GM12873 (cell line): ENCODE data around the gene TK1.

Experiments used
- TF ChIP-seq, protein P1 (sequence below): IDR thresholded peaks from 2 replicates; pipeline ENCODE4 v1.5.1; 2012; ENCODE audit warnings: low read depth, mild to moderate bottlenecking, moderate library complexity, low read length, control low read depth; ENCODE audit not compliant: insufficient read depth; ENCODE audit errors: missing control alignments

Gene TK1

DNA sequence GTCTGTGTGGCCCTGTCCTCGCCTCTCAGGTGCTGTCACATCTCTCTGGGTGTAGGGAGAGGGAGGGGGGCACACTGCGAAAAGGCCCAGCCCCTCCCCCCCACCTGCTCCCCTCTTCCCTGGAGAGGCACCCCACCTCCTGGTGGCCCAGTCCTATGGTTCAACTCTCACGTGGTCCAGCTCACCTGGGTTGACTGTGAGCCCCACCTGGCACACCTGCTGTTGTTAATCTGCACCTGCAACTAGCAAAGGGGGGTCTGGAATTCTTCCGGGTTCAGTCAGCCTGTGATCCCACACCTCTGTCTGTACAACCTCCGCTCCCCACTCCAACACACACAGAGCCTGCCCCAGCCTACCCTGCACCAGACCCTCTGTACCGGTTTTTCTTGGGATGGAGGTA, 20.4 kb downstream of the TK1 start:
- TF ChIP-seq, protein P1, sequence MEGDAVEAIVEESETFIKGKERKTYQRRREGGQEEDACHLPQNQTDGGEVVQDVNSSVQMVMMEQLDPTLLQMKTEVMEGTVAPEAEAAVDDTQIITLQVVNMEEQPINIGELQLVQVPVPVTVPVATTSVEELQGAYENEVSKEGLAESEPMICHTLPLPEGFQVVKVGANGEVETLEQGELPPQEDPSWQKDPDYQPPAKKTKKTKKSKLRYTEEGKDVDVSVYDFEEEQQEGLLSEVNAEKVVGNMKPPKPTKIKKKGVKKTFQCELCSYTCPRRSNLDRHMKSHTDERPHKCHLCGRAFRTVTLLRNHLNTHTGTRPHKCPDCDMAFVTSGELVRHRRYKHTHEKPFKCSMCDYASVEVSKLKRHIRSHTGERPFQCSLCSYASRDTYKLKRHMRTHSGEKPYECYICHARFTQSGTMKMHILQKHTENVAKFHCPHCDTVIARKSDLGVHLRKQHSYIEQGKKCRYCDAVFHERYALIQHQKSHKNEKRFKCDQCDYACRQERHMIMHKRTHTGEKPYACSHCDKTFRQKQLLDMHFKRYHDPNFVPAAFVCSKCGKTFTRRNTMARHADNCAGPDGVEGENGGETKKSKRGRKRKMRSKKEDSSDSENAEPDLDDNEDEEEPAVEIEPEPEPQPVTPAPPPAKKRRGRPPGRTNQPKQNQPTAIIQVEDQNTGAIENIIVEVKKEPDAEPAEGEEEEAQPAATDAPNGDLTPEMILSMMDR: no peak

DNA sequence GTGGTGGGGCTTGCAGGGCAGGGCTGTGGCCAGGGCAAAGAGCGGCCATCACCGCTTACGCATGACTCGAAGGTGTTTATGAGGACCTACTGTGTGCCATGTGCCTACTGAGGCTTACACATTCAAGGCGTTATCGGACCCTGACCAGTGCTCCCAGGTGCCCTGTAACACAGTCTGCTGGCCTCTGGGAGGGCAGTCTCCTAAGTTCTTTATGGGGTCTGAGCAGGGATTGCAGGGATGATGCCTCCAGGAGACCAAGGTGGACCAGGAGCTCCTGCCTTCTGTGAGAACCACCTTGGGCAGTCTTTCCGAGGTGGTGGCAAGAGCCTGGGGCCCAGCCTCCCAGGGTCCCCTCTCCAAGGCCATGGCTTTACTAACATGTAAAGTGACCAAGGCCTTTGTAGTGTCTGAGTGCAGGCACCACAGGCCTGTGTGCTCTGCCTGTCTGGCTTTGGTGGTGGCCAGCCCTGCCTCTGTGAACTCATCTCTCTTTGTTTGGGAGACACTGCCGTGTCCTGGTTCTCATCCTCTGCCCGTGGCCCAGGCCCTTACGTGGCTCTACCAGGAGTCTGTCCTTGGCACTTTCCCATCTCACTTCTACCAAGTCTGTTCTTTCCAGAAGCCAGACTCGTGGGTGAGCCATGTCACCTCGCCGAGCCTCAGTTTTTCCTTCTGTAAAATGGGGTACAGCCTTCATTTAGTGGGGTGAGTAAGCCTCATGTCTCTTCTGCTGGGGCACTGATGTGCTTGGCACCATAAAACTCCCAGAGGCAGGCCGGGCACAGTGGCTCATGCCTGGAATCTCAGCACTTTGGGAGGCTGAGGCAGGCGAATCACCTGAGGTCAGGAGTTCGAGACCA, 21.9 kb downstream of the TK1 start:
- TF ChIP-seq, protein P1: no peak

DNA sequence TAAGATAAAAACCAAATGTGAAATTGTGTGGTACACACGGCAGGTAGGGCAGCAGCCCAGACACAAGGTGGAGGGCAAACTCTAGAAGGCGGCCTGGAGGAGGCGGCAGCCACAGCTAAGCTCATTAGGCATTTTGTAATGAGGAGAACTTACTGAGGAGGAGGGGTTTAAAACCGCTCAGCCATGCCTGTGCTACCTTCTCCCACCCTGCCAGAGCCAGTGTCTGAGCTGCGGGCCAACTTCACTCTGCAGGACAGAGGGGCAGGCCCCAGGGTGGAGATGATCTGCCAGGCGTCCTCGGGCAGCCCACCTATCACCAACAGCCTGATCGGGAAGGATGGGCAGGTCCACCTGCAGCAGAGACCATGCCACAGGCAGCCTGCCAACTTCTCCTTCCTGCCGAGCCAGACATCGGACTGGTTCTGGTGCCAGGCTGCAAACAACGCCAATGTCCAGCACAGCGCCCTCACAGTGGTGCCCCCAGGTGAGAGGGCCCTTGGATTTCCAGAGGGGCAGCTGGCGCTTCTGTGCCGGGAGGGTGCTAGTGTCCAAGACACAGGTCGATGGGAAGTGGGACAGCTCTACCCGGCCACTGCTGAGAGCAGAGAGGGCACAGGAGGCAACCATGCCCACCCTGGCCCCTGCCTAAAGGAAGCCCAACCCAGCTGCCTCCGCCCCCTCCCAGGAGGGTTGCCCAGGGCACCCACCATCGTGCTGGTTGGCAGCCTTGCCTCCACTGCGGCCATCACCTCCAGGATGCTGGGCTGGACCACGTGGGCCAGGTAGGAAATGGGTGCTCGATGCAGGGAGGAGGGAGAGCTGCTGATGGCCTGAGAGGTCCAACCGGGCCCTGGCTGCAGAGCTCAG, 22.7 kb downstream of the TK1 start:
- TF ChIP-seq, protein P1: no peak

DNA sequence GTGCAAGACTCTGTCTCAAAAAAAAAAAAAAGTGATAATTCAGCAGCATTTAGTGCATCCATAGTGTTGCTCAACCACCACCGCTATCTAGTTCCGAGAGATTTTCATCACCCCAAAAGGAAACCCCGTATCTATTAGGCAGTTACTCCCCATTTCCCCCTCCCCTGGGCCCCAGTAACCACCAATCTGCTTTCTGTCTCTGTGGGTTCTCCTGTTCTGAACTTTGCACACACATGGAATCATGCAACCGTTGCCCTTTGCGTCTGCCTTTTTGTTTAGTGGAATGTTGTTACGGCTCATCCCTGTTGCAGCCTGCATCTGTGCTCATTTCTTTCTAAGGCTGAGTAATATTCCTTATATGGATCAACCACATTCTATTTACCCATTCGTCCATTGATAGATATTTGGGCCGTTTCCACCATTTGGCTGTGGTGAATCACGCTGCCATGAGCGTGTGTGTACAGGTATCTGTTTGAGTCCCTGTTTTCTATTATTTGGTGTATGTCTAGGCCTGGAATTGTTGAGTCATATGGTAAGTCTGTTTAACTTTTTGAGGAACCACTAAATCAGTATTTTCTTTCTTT, 27.2 kb downstream of the TK1 start:
- TF ChIP-seq, protein P1: no peak

DNA sequence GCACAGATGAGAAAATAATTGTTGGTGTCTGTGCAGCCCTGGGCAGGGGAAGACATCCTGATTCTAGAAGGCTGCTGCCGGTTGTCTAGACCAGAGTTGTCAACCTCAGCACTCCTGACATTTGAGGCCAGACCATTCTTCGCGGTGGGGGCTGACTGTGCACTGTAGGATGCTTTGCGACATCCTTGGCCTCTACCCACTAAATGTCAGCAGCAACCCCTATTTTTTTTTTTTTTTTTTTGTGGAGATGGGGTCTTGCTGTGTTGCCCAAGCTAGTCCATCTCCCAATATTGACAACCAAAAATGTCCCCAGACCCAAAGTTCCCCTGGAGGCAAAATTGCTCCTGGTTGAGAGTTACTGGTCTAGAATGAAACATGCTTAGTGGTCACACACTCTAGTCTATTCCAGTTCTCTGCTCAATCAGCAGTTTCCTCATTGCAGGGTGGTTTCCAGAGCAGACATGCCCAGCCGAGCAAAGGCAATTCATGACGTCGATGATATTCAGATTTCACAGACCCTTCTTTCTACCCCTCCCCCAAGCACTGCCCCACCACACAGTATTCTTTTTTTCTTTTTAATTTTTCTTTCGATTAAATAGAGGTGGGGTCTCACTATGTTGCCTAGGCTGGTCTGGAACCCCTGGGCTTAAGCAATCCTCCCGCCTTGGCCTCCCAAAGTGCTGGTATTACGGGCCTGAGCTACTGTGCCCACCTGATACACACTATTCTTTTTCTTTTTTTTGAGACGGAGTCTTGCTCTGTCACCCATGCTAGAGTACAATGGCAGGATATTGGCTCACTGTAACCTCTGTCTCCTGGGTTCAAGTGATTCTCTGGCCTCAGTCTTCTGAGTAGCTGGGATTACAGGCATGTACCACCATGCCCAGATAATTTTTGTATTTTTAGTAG, 31.7 kb downstream of the TK1 start:
- TF ChIP-seq, protein P1: no peak

DNA sequence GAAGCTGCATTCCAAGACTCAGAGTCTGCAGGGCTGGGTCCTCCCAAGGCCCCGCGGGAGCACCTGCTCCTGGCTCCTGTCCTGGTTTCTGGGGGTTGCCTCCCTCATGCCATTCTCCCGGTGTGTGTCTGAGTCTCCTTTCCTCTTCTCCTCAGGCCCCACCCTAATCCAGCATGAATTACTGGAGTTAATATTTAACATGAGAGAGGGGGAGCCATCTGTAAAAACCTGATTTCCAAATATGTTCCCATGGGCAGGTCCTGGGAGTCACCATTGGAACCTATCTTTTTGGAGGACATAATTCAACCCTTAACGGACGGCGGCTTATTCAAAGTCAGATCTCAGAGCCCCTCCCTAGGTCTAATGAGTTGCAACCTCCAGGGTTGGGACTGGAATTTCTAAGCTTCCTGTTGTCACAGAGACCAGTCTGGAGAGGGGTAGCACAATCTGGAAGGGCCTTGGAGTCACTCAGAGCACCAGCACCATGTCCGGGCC, 35.3 kb downstream of the TK1 start:
- TF ChIP-seq, protein P1: no peak
